ENCODE measurements around the gene NCS1.

Gene NCS1

GRCh38 chr9:130137641-130138081, 34.5 kb upstream of the NCS1 start:
- Histone ChIP-seq H3K27me3 (ENCODE audit: insufficient read depth, low read length) (no peaks in the 10 kb centered on the region), H2AFZ (ENCODE audit: low read length, unreplicated experiment) (no peak overlapping the region), H3K79me2 (ENCODE audit: control insufficient read depth, insufficient read depth, low read length, unreplicated experiment) (no peaks in the 10 kb centered on the region), H3K4me3 (ENCODE audit: low read depth, low read length) (no peak overlapping the region), H3K36me3 (ENCODE audit: insufficient read depth, low read length) (0 out of 2 replicates have a peak, but pooled peaks cover 7% of the 10 kb centered on the region), H3K27ac (ENCODE audit: low read depth, low read length) (peak overlapping the region; percentile 83), H3K4me1 (ENCODE audit: control insufficient read depth, insufficient read depth, low read length, unreplicated experiment) (peaks cover 29% of the 10 kb centered on the region)

- H3K79me2 ChIP-seq (ENCODE audit: control insufficient read depth, insufficient read depth, low read length, unreplicated experiment): no peaks in the 10 kb centered on the region
- peaks cover 29% of the 10 kb centered on the region for H3K4me1 ChIP-seq (ENCODE audit: control insufficient read depth, insufficient read depth, low read length, unreplicated experiment)
- H2AFZ ChIP-seq (ENCODE audit: low read length, unreplicated experiment): peak overlapping the region; percentile 6
- H3K27ac ChIP-seq (ENCODE audit: low read depth, low read length): peak overlapping the region; percentile 83
- H3K36me3 ChIP-seq (ENCODE audit: insufficient read depth, low read length): 0 out of 2 replicates have a peak, but pooled peaks cover 7% of the 10 kb centered on the region
- no peaks in the 10 kb centered on the region for H3K27me3 ChIP-seq (ENCODE audit: insufficient read depth, low read length)
- H3K4me3 ChIP-seq (ENCODE audit: low read depth, low read length): peak overlapping the region; percentile 45
These were observed 34.0 kb upstream of the NCS1 start for GRCh38 chr9:130138171-130138653.

GRCh38 chr9:130138791-130139190, 33.4 kb upstream of the NCS1 start:
- H3K27me3 ChIP-seq (ENCODE audit: insufficient read depth, low read length): no peaks in the 10 kb centered on the region
- peak overlapping the region; percentile 45 for H3K4me3 ChIP-seq (ENCODE audit: low read depth, low read length)
- peak overlapping the region; percentile 6 for H2AFZ ChIP-seq (ENCODE audit: low read length, unreplicated experiment)
- H3K79me2 ChIP-seq (ENCODE audit: control insufficient read depth, insufficient read depth, low read length, unreplicated experiment): no peaks in the 10 kb centered on the region
- peaks cover 34% of the 10 kb centered on the region for H3K4me1 ChIP-seq (ENCODE audit: control insufficient read depth, insufficient read depth, low read length, unreplicated experiment)
- H3K27ac ChIP-seq (ENCODE audit: low read depth, low read length): peak overlapping the region; percentile 83
- H3K36me3 ChIP-seq (ENCODE audit: insufficient read depth, low read length): 0 out of 2 replicates have a peak, but pooled peaks cover 7% of the 10 kb centered on the region

- no peak overlapping the region for H3K4me3 ChIP-seq (ENCODE audit: low read depth, low read length)
- H3K4me1 ChIP-seq (ENCODE audit: control insufficient read depth, insufficient read depth, low read length, unreplicated experiment): peaks cover 38% of the 10 kb centered on the region
- H2AFZ ChIP-seq (ENCODE audit: low read length, unreplicated experiment): no peak overlapping the region
- H3K27ac ChIP-seq (ENCODE audit: low read depth, low read length): peak overlapping the region; percentile 83
- H3K36me3 ChIP-seq (ENCODE audit: insufficient read depth, low read length): 0 out of 2 replicates have a peak, but pooled peaks cover 7% of the 10 kb centered on the region
- H3K27me3 ChIP-seq (ENCODE audit: insufficient read depth, low read length): no peaks in the 10 kb centered on the region
- no peaks in the 10 kb centered on the region for H3K79me2 ChIP-seq (ENCODE audit: control insufficient read depth, insufficient read depth, low read length, unreplicated experiment)
These were observed 33.0 kb upstream of the NCS1 start for GRCh38 chr9:130139251-130139650.

- peaks cover 41% of the 10 kb centered on the region for H3K4me1 ChIP-seq (ENCODE audit: control insufficient read depth, insufficient read depth, low read length, unreplicated experiment)
- no peak overlapping the region for H3K27ac ChIP-seq (ENCODE audit: low read depth, low read length)
- H2AFZ ChIP-seq (ENCODE audit: low read length, unreplicated experiment): no peak overlapping the region
- H3K27me3 ChIP-seq (ENCODE audit: insufficient read depth, low read length): no peaks in the 10 kb centered on the region
- H3K79me2 ChIP-seq (ENCODE audit: control insufficient read depth, insufficient read depth, low read length, unreplicated experiment): no peaks in the 10 kb centered on the region
- no peaks in the 10 kb centered on the region for H3K36me3 ChIP-seq (ENCODE audit: insufficient read depth, low read length)
- no peak overlapping the region for H3K4me3 ChIP-seq (ENCODE audit: low read depth, low read length)
These were observed 31.5 kb upstream of the NCS1 start for GRCh38 chr9:130140706-130141105.

- no peak overlapping the region for H3K4me3 ChIP-seq (ENCODE audit: low read depth, low read length)
- no peak overlapping the region for H2AFZ ChIP-seq (ENCODE audit: low read length, unreplicated experiment)
- H3K36me3 ChIP-seq (ENCODE audit: insufficient read depth, low read length): no peaks in the 10 kb centered on the region
- no peaks in the 10 kb centered on the region for H3K27me3 ChIP-seq (ENCODE audit: insufficient read depth, low read length)
- peaks cover 39% of the 10 kb centered on the region for H3K4me1 ChIP-seq (ENCODE audit: control insufficient read depth, insufficient read depth, low read length, unreplicated experiment)
- no peaks in the 10 kb centered on the region for H3K79me2 ChIP-seq (ENCODE audit: control insufficient read depth, insufficient read depth, low read length, unreplicated experiment)
- no peak overlapping the region for H3K27ac ChIP-seq (ENCODE audit: low read depth, low read length)
These were observed 30.1 kb upstream of the NCS1 start for GRCh38 chr9:130142056-130142455.

GRCh38 chr9:130142641-130143040, 29.6 kb upstream of the NCS1 start:
- peaks cover 33% of the 10 kb centered on the region for H3K4me1 ChIP-seq (ENCODE audit: control insufficient read depth, insufficient read depth, low read length, unreplicated experiment)
- H2AFZ ChIP-seq (ENCODE audit: low read length, unreplicated experiment): no peak overlapping the region
- no peak overlapping the region for H3K27ac ChIP-seq (ENCODE audit: low read depth, low read length)
- no peak overlapping the region for H3K4me3 ChIP-seq (ENCODE audit: low read depth, low read length)
- no peaks in the 10 kb centered on the region for H3K27me3 ChIP-seq (ENCODE audit: insufficient read depth, low read length)
- H3K79me2 ChIP-seq (ENCODE audit: control insufficient read depth, insufficient read depth, low read length, unreplicated experiment): no peaks in the 10 kb centered on the region
- no peaks in the 10 kb centered on the region for H3K36me3 ChIP-seq (ENCODE audit: insufficient read depth, low read length)

GRCh38 chr9:130143279-130143893, 28.8 kb upstream of the NCS1 start:
- Histone ChIP-seq H3K27me3 (ENCODE audit: insufficient read depth, low read length) (no peaks in the 10 kb centered on the region), H3K36me3 (ENCODE audit: insufficient read depth, low read length) (no peaks in the 10 kb centered on the region), H3K4me3 (ENCODE audit: low read depth, low read length) (0 out of 2 replicates have a peak overlapping the region, but pooled peaks have one; percentile 29), H3K27ac (ENCODE audit: low read depth, low read length) (no peak overlapping the region), H3K79me2 (ENCODE audit: control insufficient read depth, insufficient read depth, low read length, unreplicated experiment) (no peaks in the 10 kb centered on the region), H3K4me1 (ENCODE audit: control insufficient read depth, insufficient read depth, low read length, unreplicated experiment) (peaks cover 27% of the 10 kb centered on the region), H2AFZ (ENCODE audit: low read length, unreplicated experiment) (no peak overlapping the region)

GRCh38 chr9:130143958-130144366, 28.2 kb upstream of the NCS1 start:
- no peak overlapping the region for H3K27ac ChIP-seq (ENCODE audit: low read depth, low read length)
- peak overlapping the region; percentile 22 for H2AFZ ChIP-seq (ENCODE audit: low read length, unreplicated experiment)
- peaks cover 21% of the 10 kb centered on the region for H3K4me1 ChIP-seq (ENCODE audit: control insufficient read depth, insufficient read depth, low read length, unreplicated experiment)

GRCh38 chr9:130144703-130145102, 27.5 kb upstream of the NCS1 start:
- Histone ChIP-seq H2AFZ (ENCODE audit: low read length, unreplicated experiment) (no peak overlapping the region), H3K27me3 (ENCODE audit: insufficient read depth, low read length) (no peaks in the 10 kb centered on the region), H3K79me2 (ENCODE audit: control insufficient read depth, insufficient read depth, low read length, unreplicated experiment) (no peaks in the 10 kb centered on the region), H3K4me1 (ENCODE audit: control insufficient read depth, insufficient read depth, low read length, unreplicated experiment) (peaks cover 14% of the 10 kb centered on the region), H3K27ac (ENCODE audit: low read depth, low read length) (no peak overlapping the region), H3K36me3 (ENCODE audit: insufficient read depth, low read length) (no peaks in the 10 kb centered on the region), H3K4me3 (ENCODE audit: low read depth, low read length) (no peak overlapping the region)

More at GRCh38 chr9:130143958-130144366, 28.2 kb upstream of the NCS1 start:
- H3K79me2 ChIP-seq (ENCODE audit: control insufficient read depth, insufficient read depth, low read length, unreplicated experiment): no peaks in the 10 kb centered on the region
- peak overlapping the region; percentile 29; the same call in 1 of the 2 replicates for H3K4me3 ChIP-seq (ENCODE audit: low read depth, low read length)
- no peaks in the 10 kb centered on the region for H3K36me3 ChIP-seq (ENCODE audit: insufficient read depth, low read length)
- no peaks in the 10 kb centered on the region for H3K27me3 ChIP-seq (ENCODE audit: insufficient read depth, low read length)

GRCh38 chr9:130145658-130146057, 26.5 kb upstream of the NCS1 start:
- no peaks in the 10 kb centered on the region for H3K79me2 ChIP-seq (ENCODE audit: control insufficient read depth, insufficient read depth, low read length, unreplicated experiment)
- no peaks in the 10 kb centered on the region for H3K27me3 ChIP-seq (ENCODE audit: insufficient read depth, low read length)
- no peak overlapping the region for H3K4me3 ChIP-seq (ENCODE audit: low read depth, low read length)
- H2AFZ ChIP-seq (ENCODE audit: low read length, unreplicated experiment): no peak overlapping the region
- H3K4me1 ChIP-seq (ENCODE audit: control insufficient read depth, insufficient read depth, low read length, unreplicated experiment): peaks cover 13% of the 10 kb centered on the region
- H3K36me3 ChIP-seq (ENCODE audit: insufficient read depth, low read length): no peaks in the 10 kb centered on the region
- no peak overlapping the region for H3K27ac ChIP-seq (ENCODE audit: low read depth, low read length)

Data from ACC112 (cell line).